Memory B cell (primary cell): Measurements from ENCODE around the gene FFAR3.

Experiments used
- ATAC-seq: fragments of 150-1000 bp; cut with Tn5 transposase; 2 replicates; pipeline ENCODE4 v1.10.0; 2021; ENCODE audit warnings: low read depth, mild to moderate bottlenecking, moderate library complexity
- DNase-seq, 2 donors: peaks; one replicate each; pipeline ENCODE4 v3.0.0; 2022; ENCODE audit warnings: low spot score in 2 of 2
- H3K27ac Mint-ChIP-seq: one replicate; pipeline ENCODE4 v1.8.0; 2022; ENCODE audit warnings: mild to moderate bottlenecking, moderate library complexity, mixed read lengths
- H3K27me3 Mint-ChIP-seq: one replicate; pipeline ENCODE4 v1.8.0; 2022; ENCODE audit warnings: mixed read lengths
- H3K36me3 Mint-ChIP-seq: one replicate; pipeline ENCODE4 v1.8.0; 2022; ENCODE audit warnings: mild to moderate bottlenecking, mixed read lengths
- H3K4me1 Mint-ChIP-seq: one replicate; pipeline ENCODE4 v1.8.0; 2022; ENCODE audit warnings: mixed read lengths
- H3K4me3 Mint-ChIP-seq: one replicate; pipeline ENCODE4 v1.8.0; 2022; ENCODE audit warnings: mild to moderate bottlenecking, moderate library complexity, mixed read lengths
- H3K9me3 Mint-ChIP-seq: one replicate; pipeline ENCODE4 v1.8.0; 2022; ENCODE audit warnings: mixed read lengths

FFAR3 gene

GRCh38 chr19:35357867-35358573 lies at the start of gene FFAR3:
Gene FFAR3, plus strand, starts transcription at chr19:35358460. Its CDS starts 431 bp downstream, at chr19:35358891.
- ATAC-seq (no peak), DNase-seq (no peak)
- Mint-ChIP-seq H3K4me3 (no peak within 1 kb of the TSS), H3K27me3 (peaks cover 17% of the 10 kb centered on the region), H3K27ac (no peak within 1 kb of the TSS), H3K36me3 (no peaks in the 10 kb centered on the region), H3K4me1 (peaks cover 4% of the 10 kb centered on the region), H3K9me3 (no peaks in the 10 kb centered on the region)

- H3K4me3 Mint-ChIP-seq, result no peak overlapping the region
- no peak overlapping the region for H3K27ac Mint-ChIP-seq
- no peaks in the 10 kb centered on the region for H3K9me3 Mint-ChIP-seq
- no peaks in the 10 kb centered on the region for H3K27me3 Mint-ChIP-seq
- DNase-seq (no peak), ATAC-seq (no peak)
- H3K36me3 Mint-ChIP-seq, result no peaks in the 10 kb centered on the region
- H3K4me1 Mint-ChIP-seq, result peaks cover 18% of the 10 kb centered on the region
These were observed 49.4 kb upstream of the FFAR3 start for GRCh38 chr19:35308910-35309309.

DNA sequence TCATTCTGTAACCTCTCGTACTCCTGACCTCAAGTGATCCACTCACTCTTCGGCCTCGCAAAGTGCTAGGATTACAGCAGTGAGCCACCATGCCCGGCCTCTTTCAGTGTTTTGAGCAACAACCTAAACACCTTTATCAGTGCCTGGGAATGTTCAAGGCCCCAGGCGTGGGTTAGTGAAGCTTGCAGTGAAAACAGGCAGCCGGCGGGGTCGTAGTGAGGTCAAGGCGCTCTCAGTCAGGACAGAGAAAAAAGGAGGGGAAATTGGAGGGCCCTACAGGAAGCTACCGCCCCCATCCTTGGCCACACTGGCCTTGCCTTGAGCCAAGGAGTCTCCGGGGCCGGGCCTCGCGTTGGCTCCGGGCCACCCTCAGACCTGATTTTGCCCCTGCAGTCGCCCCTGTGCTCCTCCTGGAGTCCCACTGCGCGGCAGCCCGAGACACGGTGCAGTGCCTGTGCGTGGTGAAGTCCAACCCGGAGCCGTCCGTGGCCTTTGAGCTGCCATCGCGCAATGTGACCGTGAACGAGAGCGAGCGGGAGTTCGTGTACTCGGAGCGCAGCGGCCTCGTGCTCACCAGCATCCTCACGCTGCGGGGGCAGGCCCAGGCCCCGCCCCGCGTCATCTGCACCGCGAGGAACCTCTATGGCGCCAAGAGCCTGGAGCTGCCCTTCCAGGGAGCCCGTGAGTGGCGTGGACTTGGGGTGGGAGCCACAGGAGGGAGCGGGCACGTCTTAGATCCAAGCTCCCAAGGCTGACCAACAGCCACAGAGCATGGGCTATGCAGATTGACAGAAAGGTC lies 48.6 kb upstream of the FFAR3 start:
- no peak for DNase-seq
- ATAC-seq, result no peak
- Mint-ChIP-seq H3K9me3 (no peaks in the 10 kb centered on the region), H3K27me3 (no peaks in the 10 kb centered on the region), H3K36me3 (no peaks in the 10 kb centered on the region), H3K4me3 (no peak overlapping the region), H3K27ac (no peak overlapping the region), H3K4me1 (peaks cover 19% of the 10 kb centered on the region)

DNA sequence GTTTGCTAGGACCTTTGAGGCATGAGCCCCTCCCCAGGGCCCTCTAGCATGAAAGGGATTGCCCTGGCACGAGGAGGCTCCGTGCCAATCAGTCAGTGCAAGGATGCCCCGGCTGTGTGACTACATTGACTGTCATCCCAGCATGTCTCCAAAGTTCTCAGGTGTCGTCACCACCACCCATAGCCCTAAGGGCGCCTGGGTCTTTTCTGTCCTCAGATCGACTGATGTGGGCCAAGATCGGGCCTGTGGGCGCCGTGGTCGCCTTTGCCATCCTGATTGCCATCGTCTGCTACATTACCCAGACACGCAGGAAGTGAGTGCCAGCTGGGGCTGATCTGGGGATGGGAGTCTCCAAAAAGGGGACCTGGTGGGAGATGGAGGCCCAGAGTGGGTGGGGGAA lies 47.9 kb upstream of the FFAR3 start:
- no peaks in the 10 kb centered on the region for H3K9me3 Mint-ChIP-seq
- ATAC-seq, result no peak

GRCh38 chr19:35310811-35311465 lies 47.3 kb upstream of the FFAR3 start:
- H3K4me3 Mint-ChIP-seq, result no peak overlapping the region
- no peaks in the 10 kb centered on the region for H3K36me3 Mint-ChIP-seq
- no peak overlapping the region for H3K27ac Mint-ChIP-seq
- peaks cover 21% of the 10 kb centered on the region for H3K4me1 Mint-ChIP-seq
- H3K27me3 Mint-ChIP-seq, result no peaks in the 10 kb centered on the region
- ATAC-seq, result no peak
- no peaks in the 10 kb centered on the region for H3K9me3 Mint-ChIP-seq
- no peak for DNase-seq

More for the DNA sequence above, 47.9 kb upstream of the FFAR3 start:
- Mint-ChIP-seq H3K36me3 (no peaks in the 10 kb centered on the region), H3K4me1 (peaks cover 19% of the 10 kb centered on the region), H3K27ac (no peak overlapping the region), H3K4me3 (no peak overlapping the region), H3K27me3 (no peaks in the 10 kb centered on the region)
- DNase-seq, result no peak

GRCh38 chr19:35311901-35312665 lies 46.2 kb upstream of the FFAR3 start:
- Mint-ChIP-seq H3K4me3 (no peak overlapping the region), H3K27ac (no peak overlapping the region), H3K4me1 (peaks cover 21% of the 10 kb centered on the region), H3K36me3 (no peaks in the 10 kb centered on the region), H3K27me3 (no peaks in the 10 kb centered on the region), H3K9me3 (no peaks in the 10 kb centered on the region)
- no peak for ATAC-seq
- no peak for DNase-seq

DNA sequence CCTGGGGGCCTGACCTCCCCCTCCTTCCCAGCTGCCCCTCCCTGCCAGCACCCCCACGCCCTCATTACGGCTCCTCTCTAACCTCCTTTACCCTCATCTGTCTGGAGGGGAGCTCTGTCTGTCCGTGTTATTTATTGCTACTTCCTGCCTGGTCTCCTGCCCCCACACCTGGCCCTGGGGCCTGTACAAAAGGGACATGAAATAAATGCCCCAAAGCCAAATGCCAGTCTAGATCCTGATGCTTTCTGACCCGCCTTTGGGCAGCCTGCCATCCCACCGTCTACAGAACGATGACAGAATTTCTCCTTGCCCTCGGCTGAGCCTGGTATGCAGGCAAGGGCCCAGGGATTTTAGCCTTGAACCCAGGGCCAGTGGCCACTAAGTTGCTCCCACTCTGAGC lies 44.7 kb upstream of the FFAR3 start:
- DNase-seq (no peak), ATAC-seq (no peak)
- Mint-ChIP-seq H3K4me1 (peaks cover 24% of the 10 kb centered on the region), H3K4me3 (no peak overlapping the region), H3K36me3 (no peaks in the 10 kb centered on the region), H3K27me3 (no peaks in the 10 kb centered on the region), H3K27ac (no peak overlapping the region), H3K9me3 (no peaks in the 10 kb centered on the region)

DNA sequence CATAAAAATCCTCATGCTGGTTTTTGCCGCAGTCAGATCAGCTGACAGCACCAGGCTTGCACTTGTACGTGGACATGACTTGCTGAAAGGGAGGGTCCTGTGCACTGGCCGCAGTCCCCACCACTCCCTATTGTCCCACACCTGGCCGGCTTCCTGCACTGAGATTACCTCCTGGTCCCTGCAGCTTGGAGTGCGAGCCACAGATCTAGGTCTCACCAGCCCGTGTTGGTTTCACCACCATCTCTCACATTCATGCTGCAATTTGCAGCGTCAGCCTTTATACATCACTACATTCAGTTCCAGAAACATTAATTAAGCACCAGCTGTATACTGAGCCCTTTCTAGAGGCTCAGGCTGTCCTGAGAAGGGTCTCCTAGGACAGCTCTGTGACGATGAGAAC lies 44.2 kb upstream of the FFAR3 start:
- Mint-ChIP-seq H3K36me3 (no peaks in the 10 kb centered on the region), H3K27me3 (no peaks in the 10 kb centered on the region), H3K4me1 (peaks cover 27% of the 10 kb centered on the region), H3K4me3 (no peak overlapping the region), H3K27ac (no peak overlapping the region), H3K9me3 (no peaks in the 10 kb centered on the region)
- ATAC-seq (no peak), DNase-seq (no peak)

DNA sequence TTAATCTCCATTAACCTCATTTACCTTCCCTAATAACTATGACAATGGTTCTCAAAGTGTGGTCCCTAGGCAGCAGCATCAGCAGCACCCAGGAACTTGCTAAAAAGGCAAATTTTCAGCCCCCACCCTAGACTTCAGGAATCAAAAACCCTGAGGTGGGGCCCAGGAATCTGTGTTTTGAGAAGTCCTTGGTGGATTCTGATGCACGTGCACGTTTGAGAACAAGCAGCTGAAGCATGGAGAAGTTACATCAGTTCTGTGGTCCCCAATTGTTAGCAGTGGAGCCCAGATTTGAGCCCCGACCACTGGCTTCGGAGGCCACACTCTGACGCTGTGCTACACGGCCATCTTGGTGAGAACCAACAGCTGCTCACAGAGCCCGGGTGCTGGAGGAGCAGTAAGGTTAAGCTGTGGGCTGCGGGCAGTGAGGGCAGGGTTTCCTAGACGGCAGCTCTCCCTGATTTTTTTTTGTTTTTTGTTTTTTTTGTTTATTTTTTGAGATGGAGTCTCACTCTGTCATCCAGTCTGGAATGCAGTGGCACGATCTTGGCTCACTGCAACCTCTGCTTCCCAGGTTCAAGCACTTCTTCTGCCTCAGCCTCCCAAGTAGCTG lies 43.3 kb upstream of the FFAR3 start:
- H3K27ac Mint-ChIP-seq, result no peak overlapping the region

DNA sequence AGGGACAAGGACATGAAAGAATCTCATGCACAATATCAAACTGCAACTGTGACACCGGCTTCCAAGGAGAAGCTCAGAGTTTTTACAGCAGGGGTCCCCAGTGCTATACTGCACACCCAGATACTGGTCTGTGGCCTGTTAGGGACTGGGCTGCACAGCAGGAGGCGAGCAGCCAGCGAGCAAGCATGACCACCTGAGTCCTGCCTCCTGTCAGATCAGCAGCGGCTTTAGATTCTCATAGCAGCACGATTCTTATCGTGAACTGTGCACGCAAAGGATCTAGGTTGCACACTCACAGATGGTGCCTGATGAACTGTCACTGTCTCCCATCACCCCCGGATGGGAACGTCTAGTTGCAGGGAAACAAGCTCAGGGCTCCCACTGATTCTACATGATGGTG lies 42.4 kb upstream of the FFAR3 start:
- no peak for ATAC-seq
- peaks cover 41% of the 10 kb centered on the region for H3K4me1 Mint-ChIP-seq
- H3K4me3 Mint-ChIP-seq, result no peak overlapping the region
- DNase-seq, result no peak
- H3K27me3 Mint-ChIP-seq, result no peaks in the 10 kb centered on the region
- peak overlapping the region; percentile 75 for H3K27ac Mint-ChIP-seq
- no peaks in the 10 kb centered on the region for H3K36me3 Mint-ChIP-seq
- H3K9me3 Mint-ChIP-seq, result no peaks in the 10 kb centered on the region

More for the DNA sequence above, 43.3 kb upstream of the FFAR3 start:
- peaks cover 33% of the 10 kb centered on the region for H3K4me1 Mint-ChIP-seq
- no peak for DNase-seq
- no peak overlapping the region for H3K4me3 Mint-ChIP-seq
- no peak for ATAC-seq
- no peaks in the 10 kb centered on the region for H3K36me3 Mint-ChIP-seq
- no peaks in the 10 kb centered on the region for H3K9me3 Mint-ChIP-seq
- no peaks in the 10 kb centered on the region for H3K27me3 Mint-ChIP-seq

GRCh38 chr19:35316560-35316959 lies 41.7 kb upstream of the FFAR3 start:
- no peak for DNase-seq
- Mint-ChIP-seq H3K4me3 (peak overlapping the region; percentile 49), H3K27me3 (no peaks in the 10 kb centered on the region), H3K4me1 (peaks cover 45% of the 10 kb centered on the region), H3K27ac (peak overlapping the region; percentile 75), H3K36me3 (no peaks in the 10 kb centered on the region), H3K9me3 (no peaks in the 10 kb centered on the region)
- peak; percentile 54 for ATAC-seq

GRCh38 chr19:35317464-35318043 lies 40.7 kb upstream of the FFAR3 start:
- no peak for ATAC-seq
- Mint-ChIP-seq H3K27me3 (no peaks in the 10 kb centered on the region), H3K4me3 (no peak overlapping the region), H3K4me1 (peaks cover 52% of the 10 kb centered on the region), H3K27ac (no peak overlapping the region), H3K9me3 (no peaks in the 10 kb centered on the region), H3K36me3 (peaks cover 2% of the 10 kb centered on the region)
- DNase-seq, result no peak
